RCC 7860 (cell line): Measurements from ENCODE around the gene KRTAP10-7.
"Not testable (repeated sequence)": the region's sequence is repeated elsewhere in the genome, so short reads cannot be mapped to it uniquely, and the experiment has no call there.

Experiments
- DNase-seq: peaks from one replicate; pipeline ENCODE4 v3.0.0-alpha.2; 2015; ENCODE audit warnings: low spot score
- FAIRE-seq: peaks from 2 replicates; lab custom pipeline; 2012; peaks lifted over from hg19 to GRCh38; lab: Jason Lieb, UNC

The KRTAP10-7 gene

DNA sequence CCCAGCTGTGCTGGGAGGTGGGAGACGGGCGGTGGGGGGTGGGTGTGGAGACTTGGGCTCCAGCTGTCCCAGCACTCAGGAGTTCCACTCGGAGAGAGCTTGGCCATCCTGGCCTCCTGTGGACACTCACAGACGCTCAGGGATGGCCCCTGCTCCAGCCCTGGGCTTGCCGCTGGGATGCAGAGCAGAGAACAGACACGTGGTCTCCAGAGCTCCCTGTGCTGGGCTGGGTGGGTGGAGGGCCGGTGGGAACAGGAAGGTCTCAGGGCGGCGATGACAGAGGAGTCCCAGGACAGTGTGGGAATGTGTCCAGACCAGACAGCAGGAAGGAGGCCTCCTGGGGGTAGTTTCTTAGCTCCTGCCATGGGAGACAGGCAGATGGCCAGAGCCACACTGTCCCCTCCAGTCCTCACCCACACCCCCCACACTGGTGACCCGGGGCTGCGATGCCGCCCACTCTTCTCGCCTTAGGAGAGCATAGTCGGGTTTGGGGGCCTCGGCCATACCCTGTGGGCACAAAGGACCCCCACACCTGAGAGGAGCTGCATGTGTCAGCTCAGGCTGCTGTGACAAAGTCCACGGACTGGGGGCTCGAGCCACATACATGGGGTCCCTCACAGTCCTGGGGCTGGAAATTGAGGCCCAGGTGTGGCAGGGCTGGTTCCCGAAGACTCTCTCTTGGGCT, 28.5 kb downstream of the KRTAP10-7 start:
- FAIRE-seq, result no peak
- no peak for DNase-seq

DNA sequence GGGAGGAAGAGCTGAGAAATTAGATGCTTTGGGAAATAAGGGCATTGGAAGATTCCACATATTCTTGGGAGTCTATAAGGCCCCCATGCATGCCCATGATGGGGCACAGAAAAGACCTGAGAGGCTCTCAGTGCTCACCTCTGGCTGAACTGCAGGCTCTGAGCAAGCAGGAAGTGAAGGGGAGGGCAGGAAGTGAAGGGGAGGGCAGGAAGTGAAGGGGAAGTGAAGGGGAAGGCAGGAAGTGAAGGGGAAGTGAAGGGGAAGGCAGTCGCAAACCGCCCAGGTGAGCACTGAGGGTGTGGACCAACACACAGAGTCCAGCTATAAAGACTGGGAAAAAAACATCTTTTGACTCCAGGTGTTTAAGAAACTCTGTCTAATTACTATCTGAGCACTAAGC, 30.0 kb downstream of the KRTAP10-7 start:
- no peak for FAIRE-seq

DNA sequence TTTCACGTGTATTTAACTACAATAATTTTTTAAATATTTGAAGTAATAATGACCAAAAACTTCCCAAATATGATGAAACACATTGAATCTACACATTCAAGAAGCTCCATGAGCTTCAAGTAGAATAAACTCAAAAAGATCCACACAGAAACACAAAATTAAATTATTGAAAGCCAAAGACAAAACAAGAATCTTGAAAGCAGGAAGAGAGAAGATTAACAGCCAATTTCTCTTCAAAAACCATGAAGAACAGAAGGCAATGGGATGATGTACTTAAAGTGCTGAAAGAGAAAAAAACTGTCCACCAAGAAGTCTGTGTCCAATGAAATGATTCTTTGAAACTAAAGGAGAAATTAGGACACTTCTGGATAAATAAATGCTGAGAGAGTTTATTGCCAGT, 31.7 kb downstream of the KRTAP10-7 start:
- DNase-seq (no peak), FAIRE-seq (no peak)

More for the DNA sequence above, 30.0 kb downstream of the KRTAP10-7 start:
- DNase-seq, result no peak

DNA sequence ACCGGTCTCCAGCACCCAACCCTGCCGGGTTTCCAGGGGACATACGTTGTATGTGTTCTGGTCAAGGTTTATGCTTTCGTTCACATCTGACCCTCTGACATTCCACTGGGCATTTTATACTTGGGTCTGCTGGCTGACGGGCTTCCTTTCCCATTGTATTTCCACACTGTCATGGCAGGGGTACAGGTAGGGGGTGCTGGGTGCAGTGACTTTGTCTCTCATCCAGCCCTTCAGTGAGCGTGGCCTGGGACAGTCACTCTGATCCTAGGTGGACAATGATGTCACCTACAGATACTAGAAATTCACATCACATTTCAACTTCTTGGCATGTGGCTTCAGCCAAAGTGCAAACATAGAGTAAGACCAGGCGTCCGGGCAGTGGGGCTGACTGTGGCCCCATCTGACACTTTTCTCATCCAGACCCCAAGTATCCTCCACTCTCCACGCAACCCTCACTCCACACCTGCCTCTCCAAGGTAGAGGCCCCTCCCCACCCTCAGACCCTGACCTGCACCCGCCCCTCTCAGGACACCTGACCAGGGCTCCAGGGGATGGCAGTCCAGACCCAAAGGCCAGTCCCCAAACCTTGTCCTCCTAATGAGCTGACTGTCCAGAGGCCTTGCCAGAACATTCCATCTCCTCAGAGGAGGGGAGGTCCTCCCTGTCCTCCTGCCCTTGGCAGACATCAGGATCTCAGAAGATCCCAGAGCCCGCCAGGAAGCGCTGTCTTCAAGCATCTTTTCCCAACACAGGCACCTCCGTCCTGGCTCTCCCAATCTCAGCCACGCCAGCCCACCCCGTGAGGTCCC, 36.0 kb downstream of the KRTAP10-7 start:
- no peak for FAIRE-seq

DNA sequence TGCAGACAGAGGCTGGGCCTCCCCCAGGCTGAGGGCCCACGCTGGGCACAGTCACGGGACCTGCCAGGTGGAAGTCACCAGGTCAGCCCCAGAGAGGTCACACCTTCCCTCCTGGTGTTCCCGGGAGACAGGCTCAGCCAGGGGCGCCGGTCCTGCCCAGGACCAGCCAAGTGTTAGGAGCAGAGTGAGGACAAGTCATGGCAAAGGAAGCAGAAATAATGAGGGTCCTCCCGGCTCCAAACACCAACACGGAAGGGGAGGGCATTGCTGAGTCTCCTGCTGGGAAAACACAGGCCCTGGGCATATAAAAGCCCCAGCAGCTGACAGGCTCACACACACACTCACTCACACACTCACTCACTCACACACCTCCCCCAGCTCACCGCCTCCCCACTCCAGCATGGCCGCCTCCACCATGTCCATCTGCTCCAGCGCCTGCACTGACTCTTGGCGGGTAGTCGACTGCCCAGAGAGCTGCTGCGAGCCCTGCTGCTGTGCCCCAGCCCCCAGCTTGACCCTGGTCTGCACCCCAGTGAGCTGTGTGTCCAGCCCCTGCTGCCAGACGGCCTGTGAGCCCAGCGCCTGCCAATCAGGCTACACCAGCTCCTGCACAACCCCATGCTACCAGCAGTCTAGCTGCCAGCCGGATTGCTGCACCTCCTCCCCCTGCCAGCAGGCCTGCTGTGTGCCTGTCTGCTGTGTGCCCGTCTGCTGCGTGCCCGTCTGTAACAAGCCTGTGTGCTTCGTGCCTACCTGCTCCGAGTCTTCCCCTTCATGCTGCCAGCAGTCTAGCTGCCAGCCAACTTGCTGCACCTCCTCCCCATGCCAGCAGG, 36.8 kb downstream of the KRTAP10-7 start, which contains the start of gene KRTAP10-10:
KRTAP10-10 (plus strand) TSS at position 339 of the 833 bp plus-strand sequence; CDS start at position 401, 62 bp downstream.
- FAIRE-seq (no peak), DNase-seq (no peak)

More for the DNA sequence above, 36.0 kb downstream of the KRTAP10-7 start:
- no peak for DNase-seq

DNA sequence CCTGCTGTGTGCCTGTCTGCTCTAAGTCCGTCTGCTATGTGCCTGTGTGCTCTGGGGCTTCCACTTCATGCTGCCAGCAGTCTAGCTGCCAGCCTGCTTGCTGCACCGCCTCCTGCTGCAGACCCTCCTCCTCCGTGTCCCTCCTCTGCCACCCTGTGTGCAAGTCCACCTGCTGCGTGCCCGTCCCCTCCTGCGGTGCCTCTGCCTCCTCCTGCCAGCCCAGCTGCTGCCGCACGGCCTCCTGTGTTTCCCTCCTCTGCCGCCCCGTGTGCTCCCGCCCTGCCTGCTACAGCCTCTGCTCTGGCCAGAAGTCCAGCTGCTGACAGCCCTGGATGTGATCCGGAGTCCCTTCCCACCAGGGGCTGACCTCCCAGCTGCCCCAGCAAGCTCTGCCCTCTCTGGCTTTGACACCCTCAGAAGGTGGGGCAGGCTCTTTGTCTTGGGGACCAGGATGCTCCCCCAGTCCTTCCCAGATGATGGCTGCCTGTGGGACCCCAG, 37.5 kb downstream of the KRTAP10-7 start:
- not testable (repeated sequence) for FAIRE-seq, DNase-seq

DNA sequence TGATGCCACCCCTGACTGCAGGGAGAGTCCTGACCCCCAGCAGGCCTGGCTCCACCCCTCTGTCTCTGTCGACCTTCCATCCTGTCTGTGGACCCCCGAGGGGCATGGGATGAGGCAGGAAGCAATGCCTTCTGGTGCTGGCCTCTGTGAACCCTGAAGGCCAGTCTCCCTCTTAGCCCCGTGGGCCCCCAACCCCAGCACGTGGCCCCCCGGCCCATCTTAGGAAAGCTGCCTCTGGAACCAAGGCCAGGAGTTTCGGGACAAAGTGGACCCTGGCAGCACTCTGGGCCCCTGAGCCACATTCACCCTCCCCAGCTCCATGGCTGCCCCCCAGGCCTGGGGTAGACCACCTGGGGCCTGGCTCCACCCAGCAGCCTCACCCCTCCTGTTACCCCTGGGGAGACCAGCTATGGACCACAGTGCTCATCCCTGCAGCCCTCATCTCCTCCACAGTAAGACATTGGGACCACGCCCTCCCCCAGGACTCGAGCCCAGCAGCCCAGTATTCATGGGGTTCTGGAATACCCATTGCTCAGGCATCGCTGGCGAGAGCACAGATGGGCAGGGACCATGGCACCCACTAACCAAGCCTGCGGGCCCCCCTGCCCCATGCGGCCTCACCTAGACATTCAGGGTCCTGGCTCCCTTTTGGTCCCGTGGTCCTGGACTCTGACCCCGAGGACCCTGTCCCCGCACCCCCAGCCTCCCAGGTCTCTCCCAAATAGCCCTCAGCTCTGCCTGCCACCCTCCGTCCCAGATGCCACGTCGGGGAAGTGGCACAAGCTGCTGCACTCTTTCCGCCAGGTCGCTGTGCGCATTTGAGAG, 38.3 kb downstream of the KRTAP10-7 start:
- not testable (repeated sequence) for DNase-seq, FAIRE-seq

DNA sequence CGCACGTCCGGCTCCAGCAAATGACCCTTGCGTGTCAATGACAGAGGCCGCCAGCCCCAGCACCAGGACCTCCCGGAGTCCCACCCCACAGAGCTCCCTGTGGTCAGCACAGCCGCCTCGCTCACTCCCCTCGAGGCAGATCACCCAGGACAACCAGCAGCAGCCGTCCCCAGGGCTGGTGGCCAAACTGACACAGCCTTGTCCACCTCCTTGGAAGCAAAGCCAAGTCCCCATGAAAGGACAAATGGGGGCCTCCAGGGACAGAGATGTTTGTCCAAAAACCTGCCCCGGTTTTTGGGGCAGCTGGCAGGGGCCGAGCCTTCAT, 38.9 kb downstream of the KRTAP10-7 start:
- no peak for FAIRE-seq
- no peak for DNase-seq

DNA sequence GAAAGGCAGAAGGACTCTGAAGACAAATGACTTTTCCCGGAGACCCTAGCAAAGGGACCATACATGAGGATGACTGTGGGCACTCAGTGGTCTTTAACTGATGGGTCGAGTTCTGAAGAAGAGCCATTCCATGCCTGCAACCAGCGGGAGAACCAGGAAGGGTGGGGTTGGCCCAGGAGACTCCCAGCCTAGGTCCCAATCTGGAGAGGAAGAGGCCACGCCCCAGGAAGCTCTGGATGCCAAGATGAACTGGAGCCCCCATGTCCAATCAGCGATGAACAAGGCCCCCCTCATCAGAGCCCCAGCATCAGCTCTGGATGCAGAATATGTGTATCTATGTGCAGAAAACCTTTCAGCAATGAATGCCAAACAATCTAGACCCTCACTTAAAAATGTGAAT, 40.4 kb downstream of the KRTAP10-7 start:
- FAIRE-seq (no peak), DNase-seq (no peak)

DNA sequence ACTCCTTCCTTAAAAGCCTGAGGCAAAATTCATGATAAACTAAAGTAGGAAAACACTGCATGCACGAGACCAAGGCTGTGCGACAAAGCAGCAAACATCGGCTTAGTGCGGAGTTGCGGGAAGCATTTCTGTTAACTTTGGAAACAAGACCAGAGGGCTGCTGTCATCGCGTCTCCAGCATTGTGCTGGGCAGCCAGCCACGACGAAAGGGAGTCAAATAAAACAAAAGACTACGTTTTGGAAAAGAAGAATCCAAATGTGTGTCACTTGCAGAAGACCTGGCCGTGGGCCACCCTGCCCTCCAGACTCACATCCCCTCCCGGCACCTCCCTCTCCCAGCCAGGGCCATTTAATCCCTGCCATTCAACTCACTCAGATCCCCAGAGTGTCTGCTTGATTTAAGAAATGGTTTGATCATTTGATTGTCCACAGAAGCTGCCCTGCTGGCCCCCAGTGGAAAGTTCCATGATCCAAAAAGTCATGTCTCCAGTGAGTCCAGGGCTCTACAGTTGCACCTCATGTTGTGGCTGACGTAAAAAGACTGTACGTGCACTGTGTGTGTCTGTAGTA, 43.4 kb downstream of the KRTAP10-7 start:
- FAIRE-seq, result no peak

DNA sequence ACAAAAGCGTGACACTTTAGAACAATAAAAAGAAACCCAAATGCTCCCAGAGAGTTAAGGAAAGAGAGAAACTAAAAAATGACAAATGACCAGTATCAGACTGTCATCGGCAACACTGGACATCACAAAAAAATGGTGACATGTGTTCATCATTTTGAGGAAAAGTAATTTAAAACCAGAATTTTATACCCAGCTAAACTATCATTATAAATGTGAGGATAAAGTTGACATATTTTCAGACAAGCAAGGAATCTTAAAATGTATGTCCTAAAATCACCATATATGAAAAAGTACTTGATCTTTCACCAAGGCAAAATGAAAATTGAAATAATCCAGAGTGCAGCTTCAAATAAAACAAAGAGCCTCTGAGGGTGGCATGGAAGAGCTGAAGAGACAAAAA, 44.5 kb downstream of the KRTAP10-7 start:
- DNase-seq (no peak), FAIRE-seq (no peak)

More for the DNA sequence above, 43.4 kb downstream of the KRTAP10-7 start:
- DNase-seq, result no peak

DNA sequence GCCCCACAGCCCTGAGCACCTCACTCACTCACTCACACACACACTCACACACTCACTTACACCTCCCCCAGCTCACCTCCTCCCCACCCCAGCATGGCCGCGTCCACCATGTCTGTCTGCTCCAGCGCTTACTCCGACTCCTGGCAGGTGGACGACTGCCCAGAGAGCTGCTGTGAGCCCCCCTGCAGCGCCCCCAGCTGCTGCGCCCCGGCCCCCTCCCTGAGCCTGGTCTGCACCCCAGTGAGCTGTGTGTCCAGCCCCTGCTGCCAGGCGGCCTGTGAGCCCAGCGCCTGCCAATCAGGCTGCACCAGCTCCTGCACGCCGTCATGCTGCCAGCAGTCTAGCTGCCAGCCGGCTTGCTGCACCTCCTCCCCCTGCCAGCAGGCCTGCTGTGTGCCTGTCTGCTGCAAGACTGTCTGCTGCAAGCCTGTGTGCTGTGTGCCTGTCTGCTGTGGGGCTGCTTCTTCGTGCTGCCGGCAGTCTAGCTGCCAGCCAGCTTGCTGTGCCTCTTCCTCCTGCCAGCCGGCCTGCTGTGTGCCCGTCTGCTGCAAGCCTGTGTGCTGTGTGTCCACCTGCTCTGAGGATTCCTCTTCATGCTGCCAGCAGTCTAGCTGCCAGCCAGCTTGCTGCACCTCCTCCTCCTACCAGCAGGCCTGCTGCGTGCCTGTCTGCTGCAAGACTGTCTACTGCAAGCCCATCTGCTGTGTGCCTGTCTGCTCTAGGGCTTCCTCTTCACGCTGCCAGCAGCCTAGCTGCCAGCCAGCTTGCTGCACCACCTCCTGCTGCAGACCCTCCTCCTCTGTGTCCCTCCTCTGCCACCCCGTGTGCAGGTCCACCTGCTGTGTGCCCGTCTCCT, 46.2 kb downstream of the KRTAP10-7 start, which contains the start of gene KRTAP10-11:
KRTAP10-11 (plus strand) TSS at position 49 of the 856 bp plus-strand sequence; CDS start at position 94, 45 bp downstream.
- not testable (repeated sequence) for FAIRE-seq

DNA sequence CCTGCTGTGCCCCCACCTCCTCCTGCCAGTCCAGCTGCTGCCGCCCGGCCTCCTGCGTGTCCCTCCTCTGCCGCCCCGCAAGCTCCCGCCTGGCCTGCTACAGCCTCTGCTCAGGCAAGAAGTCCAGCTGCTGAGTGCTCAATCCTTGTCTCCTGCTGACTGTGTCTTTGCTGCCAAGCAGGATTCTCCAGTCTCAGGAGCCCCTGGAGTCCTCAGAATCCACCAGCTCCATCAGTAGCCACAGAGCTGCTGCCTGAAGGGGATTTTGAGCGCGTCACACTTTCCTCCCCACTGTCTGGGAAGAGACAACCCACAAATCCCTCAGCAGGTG, 46.8 kb downstream of the KRTAP10-7 start:
- FAIRE-seq, result no peak
- DNase-seq, result no peak

More for the DNA sequence above, 46.2 kb downstream of the KRTAP10-7 start, which contains the start of gene KRTAP10-11:
- DNase-seq, result not testable (repeated sequence)

DNA sequence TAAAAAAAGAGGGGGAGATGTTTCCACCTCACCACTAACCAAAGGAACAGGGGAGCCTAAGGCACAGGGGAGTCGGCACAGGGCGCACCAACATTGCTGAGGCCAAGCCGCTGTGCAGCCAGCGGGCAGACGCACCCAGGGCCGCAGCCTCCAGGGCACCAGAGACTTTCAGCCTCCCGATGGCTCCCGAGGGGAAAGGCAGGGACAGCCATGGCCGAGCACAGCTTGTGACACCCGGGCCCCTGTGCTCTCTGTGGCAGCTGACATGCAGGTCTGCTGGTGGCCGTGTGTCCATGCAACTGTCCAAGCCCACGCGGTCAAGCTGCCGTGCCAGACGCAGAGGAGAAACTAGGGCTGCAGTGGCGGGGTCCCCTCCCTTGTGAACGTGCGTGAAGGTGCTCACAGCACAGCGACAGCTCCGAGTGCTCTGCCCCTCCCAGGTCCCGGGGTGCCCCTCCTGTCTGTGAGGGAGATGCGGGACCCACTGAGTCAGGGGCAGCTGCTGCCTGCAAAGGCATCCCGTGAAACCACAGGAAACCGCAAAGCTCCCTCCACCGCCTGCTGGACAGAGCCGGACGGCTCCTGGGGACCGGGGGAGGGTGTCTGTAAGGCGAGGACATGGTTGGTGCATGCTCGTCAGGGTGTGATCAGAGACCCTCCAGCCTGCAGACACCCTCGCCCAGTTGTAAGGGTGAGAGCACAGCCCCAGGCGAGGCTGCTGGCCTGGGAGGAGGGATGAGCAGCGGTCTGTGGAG, 48.3 kb downstream of the KRTAP10-7 start:
- DNase-seq, result no peak
- FAIRE-seq, result no peak

DNA sequence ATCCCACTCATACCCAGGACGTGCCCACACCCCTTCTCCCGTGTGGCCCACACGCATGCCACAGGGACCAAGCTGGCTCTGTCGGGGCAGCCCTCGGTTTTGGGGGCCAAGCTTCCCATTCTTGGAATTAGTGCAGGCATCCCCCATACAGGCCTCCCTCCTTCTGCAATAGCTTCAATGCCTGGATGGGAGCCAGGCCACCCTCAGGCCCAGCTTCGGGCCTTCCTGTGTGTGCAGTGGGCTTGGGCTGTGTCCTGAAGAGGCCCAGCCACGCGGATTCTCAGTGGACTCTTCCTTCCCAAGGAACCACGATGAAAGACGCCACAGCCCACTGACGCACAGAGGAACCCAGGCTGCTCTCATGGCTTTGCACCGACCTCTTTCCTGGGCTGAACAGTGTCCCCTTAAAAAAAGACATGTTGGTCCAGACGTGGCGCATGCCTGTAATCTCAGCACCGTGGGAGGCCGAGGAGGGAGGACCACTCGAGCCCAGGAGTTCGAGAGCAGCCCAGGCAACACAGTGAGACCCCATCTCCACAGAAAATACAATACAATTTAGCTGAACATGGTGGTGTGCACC, 49.2 kb downstream of the KRTAP10-7 start:
- FAIRE-seq (no peak), DNase-seq (no peak)

DNA sequence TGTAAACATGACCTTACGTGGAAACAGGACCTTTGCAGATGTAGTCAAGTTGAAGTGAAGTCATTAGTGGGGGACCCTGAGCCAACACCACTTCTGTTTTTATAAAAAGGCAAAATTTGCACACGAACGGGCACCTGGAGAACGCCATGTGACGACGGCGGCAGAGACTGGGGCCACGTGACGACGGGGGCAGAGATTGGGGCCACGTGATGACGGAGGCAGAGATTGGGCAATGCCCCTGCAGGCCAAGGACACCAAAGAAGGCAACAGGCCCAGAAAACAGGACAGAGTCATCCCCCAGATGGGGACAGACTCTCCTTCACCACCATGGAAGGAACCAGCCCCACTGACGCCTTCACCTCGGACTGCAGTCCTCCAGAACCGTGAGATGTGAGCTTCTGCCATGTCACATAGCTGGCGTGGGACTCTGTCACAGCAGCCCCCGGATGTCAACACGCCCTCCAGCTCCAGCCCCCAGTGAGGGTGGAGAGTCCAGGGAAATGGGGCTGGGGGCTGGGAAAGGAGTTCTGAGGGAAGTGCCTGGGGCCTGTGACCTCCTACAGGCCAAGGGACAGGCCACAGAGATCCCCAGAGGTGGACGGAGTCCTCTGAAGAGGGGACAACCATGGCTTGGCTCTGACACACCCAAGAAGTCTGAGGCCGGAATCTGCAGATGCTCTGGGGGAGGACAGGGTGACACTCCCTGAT, 50.0 kb downstream of the KRTAP10-7 start:
- DNase-seq, result no peak
- no peak for FAIRE-seq
